Osteoblast (primary cell): ENCODE measurements around the gene SLC1A2. TPM values are rescaled to one million over a fixed set of nuclear protein-coding genes. Genes with fewer than 3 reads are reported as not detected.

Experiments
- DNase-seq: peaks from one replicate; pipeline ENCODE4 v3.0.0; 2011; ENCODE audit warnings: low spot score, mixed read lengths; ENCODE audit not compliant: insufficient read length; ENCODE audit errors: missing footprints
- H2AFZ ChIP-seq: 2 replicates; pipeline ENCODE4 v1.6.0; 2011; ENCODE audit warnings: mild to moderate bottlenecking, low read length
- H3K27ac ChIP-seq: 2 replicates; pipeline ENCODE4 v1.5.1; 2011; ENCODE audit warnings: mild to moderate bottlenecking, low read depth, low read length, moderate library complexity
- H3K27me3 ChIP-seq: 2 replicates; pipeline ENCODE4 v1.6.0; 2012; ENCODE audit warnings: mild to moderate bottlenecking, control low read depth, inconsistent platforms, low read length, moderate library complexity; ENCODE audit not compliant: insufficient read depth
- H3K36me3 ChIP-seq: 2 replicates; pipeline ENCODE4 v1.5.1; 2011; ENCODE audit warnings: mild to moderate bottlenecking, low read length, control low read depth, moderate library complexity; ENCODE audit not compliant: insufficient read depth
- H3K4me1 ChIP-seq: 2 replicates; pipeline ENCODE4 v1.5.1; 2011; ENCODE audit warnings: mild to moderate bottlenecking, low read length, control low read depth, moderate library complexity; ENCODE audit not compliant: insufficient read depth
- H3K4me2 ChIP-seq: 2 replicates; pipeline ENCODE4 v1.6.0; 2011; ENCODE audit warnings: mild to moderate bottlenecking, low read length; ENCODE audit not compliant: insufficient read depth
- H3K4me3 ChIP-seq: fragments of 200-600 bp; sonication (generic); 3 replicates; pipeline ENCODE4 v1.5.1; 2012; ENCODE audit warnings: mild to moderate bottlenecking, low read length, inconsistent platforms; ENCODE audit not compliant: insufficient read depth
- H3K79me2 ChIP-seq: 2 replicates; pipeline ENCODE4 v1.6.0; 2012; ENCODE audit warnings: mild to moderate bottlenecking, low read length, control low read depth, inconsistent platforms; ENCODE audit not compliant: insufficient read depth
- H3K9me3 ChIP-seq: 2 replicates; pipeline ENCODE4 v1.5.1; 2011; ENCODE audit warnings: low read depth, low read length, control low read depth
- H4K20me1 ChIP-seq: 2 replicates; pipeline ENCODE4 v1.6.0; 2012; ENCODE audit warnings: mild to moderate bottlenecking, low read length, control low read depth; ENCODE audit not compliant: insufficient read depth
- CTCF ChIP-seq: IDR thresholded peaks from 2 replicates; pipeline ENCODE4 v1.5.1; 2011; ENCODE audit warnings: mild to moderate bottlenecking, low read depth, low read length, moderate library complexity; ENCODE audit errors: extremely low read depth
- total RNA-seq: library from RNA; depleted of rRNA; stranded (reverse); fragments of >200 nt; gene quantifications from 2 replicates; pipeline ENCODE4 v1.2.3, GENCODE V29; 2012

Gene SLC1A2
- total RNA-seq, 1 donor: 0.72 TPM

GRCh38 chr11:35394941-35395340 is 24.4 kb downstream of the SLC1A2 start:
- Histone ChIP-seq H3K36me3 (no peaks in the 10 kb centered on the region), H4K20me1 (no peaks in the 10 kb centered on the region), H3K27me3 (no peaks in the 10 kb centered on the region), H3K9me3 (no peaks in the 10 kb centered on the region), H3K79me2 (no peaks in the 10 kb centered on the region), H3K27ac (no peak overlapping the region), H3K4me1 (peaks cover 21% of the 10 kb centered on the region), H3K4me3 (no peak overlapping the region), H3K4me2 (no peak overlapping the region), H2AFZ (no peak overlapping the region)
- TF ChIP-seq CTCF: no peak
- DNase-seq: no peak

DNA sequence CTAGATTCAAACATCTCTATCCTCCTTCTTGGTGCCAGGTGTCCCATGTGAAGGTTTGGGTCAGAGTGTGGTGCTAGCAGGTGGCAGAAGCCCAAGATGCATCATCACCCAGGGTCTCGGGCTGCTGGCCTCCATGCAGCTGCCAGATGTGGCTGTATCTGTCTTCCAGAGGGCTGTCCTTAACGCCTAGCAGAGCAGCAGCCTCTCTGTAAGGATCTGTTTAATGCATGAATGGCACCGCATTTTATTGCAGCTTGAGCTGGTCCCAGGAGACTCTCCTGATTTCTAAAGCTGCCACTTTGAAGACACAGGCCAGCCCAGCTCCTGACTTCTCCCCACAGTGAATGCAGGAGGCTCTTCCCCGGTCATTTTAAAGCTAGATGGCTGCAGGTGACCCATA is 26.3 kb downstream of the SLC1A2 start:
- peaks cover 15% of the 10 kb centered on the region for H3K4me1 ChIP-seq
- no peak overlapping the region for H3K4me3 ChIP-seq
- no peaks in the 10 kb centered on the region for H3K9me3 ChIP-seq
- H3K79me2 ChIP-seq: no peaks in the 10 kb centered on the region
- H3K36me3 ChIP-seq: no peaks in the 10 kb centered on the region
- H3K27me3 ChIP-seq: no peaks in the 10 kb centered on the region
- no peak overlapping the region for H2AFZ ChIP-seq
- TF ChIP-seq CTCF: no peak
- H3K4me2 ChIP-seq: no peak overlapping the region
- no peak for DNase-seq
- H4K20me1 ChIP-seq: no peaks in the 10 kb centered on the region
- no peak overlapping the region for H3K27ac ChIP-seq

DNA sequence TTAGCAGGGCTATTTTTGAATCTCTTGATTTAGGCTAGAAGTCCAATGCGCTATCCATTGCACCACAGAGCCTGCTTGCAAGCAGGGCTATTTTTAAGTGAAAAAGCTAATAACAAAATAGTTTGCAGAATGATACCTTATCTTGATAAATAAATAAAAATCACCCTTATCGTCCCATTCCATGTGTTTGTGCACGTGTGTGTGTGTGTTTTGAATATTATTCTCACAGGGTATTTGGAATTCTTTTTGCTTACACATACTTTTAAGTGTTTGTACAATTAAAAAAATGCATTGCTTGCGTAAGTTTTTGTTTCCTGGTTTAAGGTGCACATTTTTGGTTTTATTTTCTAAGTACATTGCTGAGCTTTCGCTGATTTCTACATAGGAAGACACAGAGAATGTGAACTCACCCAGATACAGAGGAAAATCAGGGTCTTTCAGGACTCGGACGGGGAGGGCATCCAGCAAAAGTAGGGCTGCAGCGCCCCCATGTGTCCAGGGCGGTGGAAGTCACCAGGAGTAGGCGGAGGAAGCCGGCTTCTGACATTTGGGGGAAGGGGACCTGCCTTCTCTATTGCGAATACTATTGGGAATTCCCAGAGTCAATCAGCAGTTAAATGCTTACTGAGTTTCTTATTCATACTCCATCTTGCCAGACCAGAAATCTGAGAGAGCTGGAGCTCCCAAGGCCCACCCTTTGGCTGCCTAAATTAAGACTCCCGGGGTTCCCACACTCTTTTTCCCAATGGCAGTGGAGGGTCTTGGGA is 27.3 kb downstream of the SLC1A2 start:
- no peak overlapping the region for H2AFZ ChIP-seq
- no peaks in the 10 kb centered on the region for H4K20me1 ChIP-seq
- H3K36me3 ChIP-seq: no peaks in the 10 kb centered on the region
- H3K4me2 ChIP-seq: peak overlapping the region; percentile 60
- H3K9me3 ChIP-seq: no peaks in the 10 kb centered on the region
- H3K4me3 ChIP-seq: no peak overlapping the region
- peak; percentile 90 for TF ChIP-seq CTCF
- no peak overlapping the region for H3K27ac ChIP-seq
- no peaks in the 10 kb centered on the region for H3K79me2 ChIP-seq
- DNase-seq: peak; percentile 69
- no peaks in the 10 kb centered on the region for H3K27me3 ChIP-seq
- H3K4me1 ChIP-seq: peaks cover 15% of the 10 kb centered on the region

DNA sequence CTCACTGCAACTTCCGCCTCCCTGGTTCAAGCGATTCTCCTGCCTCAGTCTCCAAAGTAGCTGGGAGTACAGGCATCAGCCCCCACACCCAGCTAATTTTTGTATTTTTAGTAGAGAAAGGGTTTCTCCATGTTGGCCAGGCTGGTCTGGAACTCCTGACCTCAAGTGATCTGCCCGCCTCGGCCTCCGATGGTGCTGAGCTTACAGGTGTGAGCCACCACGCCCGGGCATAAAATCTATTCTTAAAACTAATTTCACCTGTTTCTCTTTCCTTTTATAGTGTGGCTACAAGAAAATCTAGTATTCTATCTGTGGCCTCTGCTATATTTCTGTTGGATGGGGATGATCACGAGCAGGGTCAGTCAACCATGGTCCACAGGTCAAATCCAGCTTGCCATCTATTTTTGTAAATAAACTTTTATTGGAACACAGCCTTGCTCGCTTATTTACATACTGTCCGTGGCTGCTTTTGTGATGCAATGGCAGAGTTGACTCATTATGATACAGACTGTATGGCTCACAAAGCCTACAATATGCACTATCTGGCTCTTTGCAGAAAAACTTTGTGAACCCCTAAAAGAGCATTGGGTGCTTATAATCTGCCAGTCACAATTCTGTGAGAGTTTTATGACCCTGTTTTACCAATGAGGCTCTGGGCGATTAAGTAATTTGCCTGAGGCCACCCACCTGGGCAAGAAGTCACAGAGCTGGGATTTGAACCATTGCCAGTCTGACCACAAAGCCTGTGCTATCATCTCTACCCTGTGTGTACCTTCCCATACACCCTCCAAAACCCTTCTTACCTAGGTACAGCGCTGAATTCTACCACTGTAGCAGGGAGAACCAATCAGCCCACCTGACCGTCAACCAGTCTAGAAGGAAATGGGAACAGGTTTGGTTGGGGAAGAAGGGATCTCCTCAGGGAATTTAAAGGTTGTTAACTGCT is 28.3 kb downstream of the SLC1A2 start:
- H3K4me2 ChIP-seq: peak overlapping the region; percentile 29
- H3K36me3 ChIP-seq: no peaks in the 10 kb centered on the region
- H3K27me3 ChIP-seq: no peaks in the 10 kb centered on the region
- TF ChIP-seq CTCF: no peak
- no peak overlapping the region for H3K27ac ChIP-seq
- no peak overlapping the region for H2AFZ ChIP-seq
- H3K4me3 ChIP-seq: no peak overlapping the region
- H3K4me1 ChIP-seq: peaks cover 15% of the 10 kb centered on the region
- no peaks in the 10 kb centered on the region for H4K20me1 ChIP-seq
- no peaks in the 10 kb centered on the region for H3K9me3 ChIP-seq
- H3K79me2 ChIP-seq: no peaks in the 10 kb centered on the region
- no peak for DNase-seq
